Measurements from ENCODE around the gene SURF2. TPM values are rescaled to one million over a fixed set of nuclear protein-coding genes. Genes with fewer than 3 reads are reported as not detected.
"Not testable (repeated sequence)": the region's sequence is repeated elsewhere in the genome, so short reads cannot be mapped to it uniquely, and the experiment has no call there.

The SURF2 gene
- total and polyA plus RNA-seq, 9 of the 15 experiments (the other 6 are each of a cell fraction or from before 2014, with no cell fraction given): 5.5 to 82.5 (median 21.3) TPM

- TF ChIP-seq ZNF174 (CRISPR knock-in tag; IDR thresholded peaks at IDR 0.05): no peak
- no peak for TF ChIP-seq ZNF282 (CRISPR knock-in tag; IDR thresholded peaks at IDR 0.05)
- no peak for TF ChIP-seq RBM25 (IDR thresholded peaks at IDR 0.05; ENCODE audit: low read depth, low read length, severe bottlenecking)
- TF ChIP-seq ZNF263 (CRISPR knock-in tag; IDR thresholded peaks at IDR 0.05; ENCODE audit: borderline replicate concordance): no peak
- POLR2A ChIA-PET: no interaction called here
- ATAC-seq (no peak), FAIRE-seq (no peak), DNase-seq (ENCODE audit: extremely low read depth in 1 of 4, low spot score in 3 of 4) (no peak)
- H3K9ac ChIP-seq (ENCODE audit: insufficient read depth in 1 of 2, low read depth in 2 of 2, low read length in 2 of 2): no peak overlapping the region
- H2AFZ ChIP-seq (ENCODE audit: low read depth, low read length): no peak overlapping the region
- H4K20me1 ChIP-seq (replicated peaks; ENCODE audit: control insufficient read depth, insufficient read depth, low read length): no peaks in the 10 kb centered on the region
- in situ Hi-C loops (cut with MboI) (loop anchor here (5.0 kb wide), 1 partner anchor 89 kb away; no protein-coding TSS in a partner anchor), intact Hi-C loops (cut with micrococcal nuclease) (no loop called here)
- no TSS peak for BruUV-seq (replicated peaks)
- WGBS (ENCODE audit: insufficient coverage, low coverage, missing lambda C conversion rate): 46% methylated on average over 2 of the region's 2 CpGs
- no peaks in the 10 kb centered on the region for H3K9me1 ChIP-seq (ENCODE audit: control insufficient read depth, insufficient read depth, low read length)
- CTCF ChIA-PET (ENCODE audit: low intra/inter-chr PET ratio): no interaction called here
- no peak overlapping the region for H3K27ac ChIP-seq (ENCODE audit: extremely low read depth, low read depth, low read length)
- H3K27me3 ChIP-seq (ENCODE audit: control insufficient read depth in 2 of 2, insufficient read depth in 2 of 2, low read length in 2 of 2): no peaks in the 10 kb centered on the region
- H3K9me3 ChIP-seq (replicated peaks; ENCODE audit: control insufficient read depth, insufficient read depth, low read depth, low read length): no peaks in the 10 kb centered on the region
- no peak overlapping the region for H3K4me3 ChIP-seq
- H3K36me3 ChIP-seq (ENCODE audit: control insufficient read depth, insufficient read depth, low read length): no peaks in the 10 kb centered on the region
- peaks cover 0 to 5% of the 10 kb centered on the region in 2 experiments; a peak in 2 of 5 replicates for H3K4me1 ChIP-seq (replicated peaks in 1 of 2; ENCODE audit: control insufficient read depth in 2 of 2, insufficient read depth in 2 of 2, low read length in 2 of 2)
- H3K79me2 ChIP-seq (ENCODE audit: control insufficient read depth, insufficient read depth, low read length): no peaks in the 10 kb centered on the region
- no peak overlapping the region for H3K4me2 ChIP-seq (ENCODE audit: insufficient read depth, low read length)
These were observed 40.4 kb upstream of the SURF2 start for GRCh38 chr9:133315997-133316396.

GRCh38 chr9:133317551-133317950, 38.8 kb upstream of the SURF2 start:
- H3K27me3 ChIP-seq (ENCODE audit: control insufficient read depth in 2 of 2, insufficient read depth in 2 of 2, low read length in 2 of 2); H3K9me3 ChIP-seq (replicated peaks; ENCODE audit: control insufficient read depth, insufficient read depth, low read depth, low read length); ATAC-seq; intact Hi-C loops (cut with micrococcal nuclease); BruUV-seq (replicated peaks); POLR2A ChIA-PET; H3K4me3 ChIP-seq; H3K4me1 ChIP-seq (replicated peaks in 1 of 2; ENCODE audit: control insufficient read depth in 2 of 2, insufficient read depth in 2 of 2, low read length in 2 of 2); CTCF ChIA-PET (ENCODE audit: low intra/inter-chr PET ratio); H3K4me2 ChIP-seq (ENCODE audit: insufficient read depth, low read length); FAIRE-seq; H3K27ac ChIP-seq (ENCODE audit: extremely low read depth, low read depth, low read length); H3K9me1 ChIP-seq (ENCODE audit: control insufficient read depth, insufficient read depth, low read length); H4K20me1 ChIP-seq (replicated peaks; ENCODE audit: control insufficient read depth, insufficient read depth, low read length); H3K79me2 ChIP-seq (ENCODE audit: control insufficient read depth, insufficient read depth, low read length); H3K9ac ChIP-seq (ENCODE audit: insufficient read depth in 1 of 2, low read depth in 2 of 2, low read length in 2 of 2); H3K36me3 ChIP-seq (ENCODE audit: control insufficient read depth, insufficient read depth, low read length); H2AFZ ChIP-seq (ENCODE audit: low read depth, low read length): not testable (repeated sequence)
- peak in 1 of 4 experiments; percentile 3 for DNase-seq (ENCODE audit: extremely low read depth in 1 of 4, low spot score in 3 of 4)
- in situ Hi-C loops (cut with MboI): loop anchor here (5.0 kb wide), 1 partner anchor 90 kb away; no protein-coding TSS in a partner anchor
- WGBS (ENCODE audit: insufficient coverage, low coverage, missing lambda C conversion rate): 0% methylated on average over 2 of the region's 13 CpGs
